Chondrocyte (in vitro differentiated cells): ENCODE measurements around the gene THBS2. TPM values are rescaled to one million over a fixed set of nuclear protein-coding genes. Genes with fewer than 3 reads are reported as not detected.

Experiments
- DNase-seq: peaks from one replicate; pipeline ENCODE4 v3.0.0; 2021; ENCODE audit warnings: mixed read lengths, low spot score
- H3K27ac Mint-ChIP-seq: one replicate; pipeline ENCODE4 v1.8.0; 2021; ENCODE audit warnings: mild to moderate bottlenecking, moderate library complexity, mixed read lengths; ENCODE audit not compliant: unreplicated experiment
- H3K27me3 Mint-ChIP-seq: 2 replicates; pipeline ENCODE4 v1.8.0; 2021; ENCODE audit warnings: low read depth, mixed read lengths
- H3K36me3 Mint-ChIP-seq: 2 replicates; pipeline ENCODE4 v1.8.0; 2021; ENCODE audit warnings: low read depth, mixed read lengths
- H3K4me1 Mint-ChIP-seq: 2 replicates; pipeline ENCODE4 v1.8.0; 2021; ENCODE audit warnings: low read depth, mild to moderate bottlenecking, mixed read lengths
- H3K4me3 Mint-ChIP-seq: one replicate; pipeline ENCODE4 v1.8.0; 2021; ENCODE audit warnings: mild to moderate bottlenecking, moderate library complexity, mixed read lengths; ENCODE audit not compliant: unreplicated experiment
- H3K9me3 Mint-ChIP-seq: 2 replicates; pipeline ENCODE4 v1.8.0; 2021; ENCODE audit warnings: low read depth, mixed read lengths
- CTCF ChIP-seq: fragments of 200-600 bp; sonication (generic); IDR thresholded peaks from 2 replicates; pipeline ENCODE4 v1.5.0; 2021; ENCODE audit warnings: antibody characterized with exemption, mild to moderate bottlenecking, moderate library complexity
- total RNA-seq: library from RNA; stranded (reverse); gene quantifications from 3 replicates; pipeline ENCODE4 v1.2.1, GENCODE V29; 2021

THBS2 gene
- total RNA-seq, 1 donor from 2014 or later = 1,285 TPM

DNA sequence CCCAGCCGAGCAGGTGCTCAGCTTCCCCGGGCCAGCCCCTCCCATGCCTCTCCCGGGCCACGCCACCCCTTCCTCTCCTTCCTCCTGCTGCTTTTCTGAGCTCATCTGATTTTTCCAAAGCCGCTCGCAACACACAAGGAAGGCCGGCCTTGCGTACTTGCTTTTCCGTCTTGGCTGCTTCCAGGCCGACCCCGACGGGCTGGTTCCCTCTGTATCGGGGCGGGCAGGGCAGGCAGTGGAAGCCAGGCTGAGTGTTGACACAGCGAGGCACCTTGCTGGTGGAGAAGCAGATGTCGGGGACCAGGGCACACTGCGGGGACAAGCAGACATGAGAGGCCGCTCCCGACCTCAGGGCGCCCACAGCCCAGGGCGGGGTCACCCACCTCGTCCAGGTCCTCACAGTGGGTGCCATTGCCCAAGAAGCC lies 21.1 kb downstream of the THBS2 start:
- peaks cover 72% of the 10 kb centered on the region for H3K36me3 Mint-ChIP-seq
- peak overlapping the region; percentile 66 for H3K27ac Mint-ChIP-seq
- H3K27me3 Mint-ChIP-seq = no peaks in the 10 kb centered on the region
- H3K4me1 Mint-ChIP-seq = peaks cover 9% of the 10 kb centered on the region
- no peak overlapping the region for H3K4me3 Mint-ChIP-seq
- H3K9me3 Mint-ChIP-seq = no peaks in the 10 kb centered on the region
- DNase-seq = no peak
- TF ChIP-seq CTCF = no peak

- Mint-ChIP-seq H3K4me3 (no peak overlapping the region), H3K36me3 (peaks cover 74% of the 10 kb centered on the region), H3K27me3 (no peaks in the 10 kb centered on the region), H3K4me1 (peaks cover 9% of the 10 kb centered on the region), H3K27ac (peak overlapping the region; percentile 17), H3K9me3 (no peaks in the 10 kb centered on the region)
- no peak for DNase-seq
- TF ChIP-seq CTCF = no peak
These were observed 21.7 kb downstream of the THBS2 start for GRCh38 chr6:169231790-169232506.

- no peak for TF ChIP-seq CTCF
- Mint-ChIP-seq H3K4me1 (peaks cover 9% of the 10 kb centered on the region), H3K36me3 (peaks cover 77% of the 10 kb centered on the region), H3K9me3 (no peaks in the 10 kb centered on the region), H3K27ac (peak overlapping the region; percentile 42), H3K27me3 (no peaks in the 10 kb centered on the region), H3K4me3 (no peak overlapping the region)
- DNase-seq = no peak
These were observed 22.5 kb downstream of the THBS2 start for GRCh38 chr6:169230946-169231789.

GRCh38 chr6:169230322-169230665 lies 23.4 kb downstream of the THBS2 start:
- Mint-ChIP-seq H3K36me3 (peaks cover 81% of the 10 kb centered on the region), H3K4me3 (no peak overlapping the region), H3K9me3 (no peaks in the 10 kb centered on the region), H3K27ac (peak overlapping the region; percentile 71), H3K4me1 (peaks cover 14% of the 10 kb centered on the region), H3K27me3 (no peaks in the 10 kb centered on the region)
- no peak for DNase-seq
- no peak for TF ChIP-seq CTCF

DNA sequence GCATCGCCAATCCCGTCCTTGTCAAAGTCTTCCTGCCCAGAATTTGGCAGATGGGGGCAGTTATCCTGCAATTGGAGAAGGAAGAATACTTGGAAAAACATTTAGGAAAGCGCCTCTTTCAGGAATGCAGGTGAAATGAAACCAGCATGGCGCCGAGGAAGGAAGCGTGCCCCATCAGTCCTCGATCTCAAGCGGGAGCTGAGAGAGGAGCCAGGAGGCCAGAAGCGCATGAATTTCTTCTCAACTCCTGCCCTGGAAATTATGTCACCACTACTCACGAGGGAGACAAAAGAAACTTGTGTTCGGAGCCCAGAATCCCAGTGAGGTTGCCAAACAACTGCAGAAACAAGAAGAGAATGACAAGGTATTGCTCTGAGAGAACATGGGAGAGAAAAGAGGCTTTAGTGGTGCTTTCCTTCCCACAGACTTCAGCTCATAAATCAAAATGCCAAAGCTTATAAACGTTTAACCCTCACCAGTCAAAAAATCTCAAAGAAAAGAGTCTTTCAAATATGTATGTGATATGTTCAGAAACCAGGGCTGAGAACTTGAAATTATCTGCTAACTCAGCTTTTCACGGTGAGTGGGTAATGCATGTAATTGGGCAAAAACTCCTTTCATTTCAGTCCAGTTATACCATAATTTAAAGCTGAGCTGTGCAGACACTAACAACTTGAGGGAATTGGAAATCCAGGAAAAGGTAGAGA lies 23.9 kb downstream of the THBS2 start:
- Mint-ChIP-seq H3K9me3 (no peaks in the 10 kb centered on the region), H3K4me1 (peaks cover 19% of the 10 kb centered on the region), H3K27ac (peak overlapping the region; percentile 71), H3K27me3 (no peaks in the 10 kb centered on the region), H3K36me3 (peaks cover 82% of the 10 kb centered on the region), H3K4me3 (no peak overlapping the region)
- no peak for TF ChIP-seq CTCF
- DNase-seq = no peak
